ENCODE data around the gene CAMK1G. TPM values are rescaled to one million over a fixed set of nuclear protein-coding genes. Genes with fewer than 3 reads are reported as not detected.

The CAMK1G gene
- total and polyA plus RNA-seq, 3 experiments from 2014 or later = not detected

DNA sequence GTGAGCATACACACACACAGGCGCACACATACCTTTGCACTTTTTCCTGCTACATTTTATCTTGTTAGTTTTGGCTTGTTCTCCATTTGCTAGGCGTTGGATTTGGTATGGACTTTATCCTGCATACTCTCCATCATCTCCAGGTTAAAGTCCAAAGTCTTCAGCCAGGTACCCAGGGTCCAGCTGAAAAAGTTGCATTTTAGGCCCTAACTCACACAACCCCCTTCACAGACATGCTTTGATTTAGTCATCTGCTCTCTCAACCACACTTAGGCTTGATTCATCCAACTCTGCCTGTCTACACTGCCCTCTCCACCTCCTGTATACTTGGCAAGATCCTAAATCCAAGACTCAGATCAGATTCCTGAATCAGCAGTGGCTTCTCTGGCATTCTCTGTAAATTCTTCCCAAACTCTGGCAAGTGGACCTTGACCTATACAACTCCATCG, 79.4 kb downstream of the CAMK1G start:
- Mint-ChIP-seq H3K4me1 (peaks cover 5 to 10% (median 6%) of the 10 kb centered on the region in 3 donors), H3K36me3 (peaks cover 0 to 1% (median 0%) of the 10 kb centered on the region in 3 donors), H3K4me3 (no peak overlapping the region), H3K9me3 (no peaks in the 10 kb centered on the region), H3K27me3 (peaks cover 2 to 5% of the 10 kb centered on the region in 2 donors), H3K27ac (peak overlapping the region in 1 of 8 donors; percentile 46)
- Histone ChIP-seq H3K4me3 (ENCODE audit: low read length) (no peak overlapping the region), H3K9me3 (ENCODE audit: low read length) (no peaks in the 10 kb centered on the region), H3K4me1 (ENCODE audit: insufficient read depth, low read length) (no peaks in the 10 kb centered on the region), H3K27ac (ENCODE audit: low read depth, low read length) (no peak overlapping the region), H3K27me3 (ENCODE audit: insufficient read depth, low read length, poor library complexity, severe bottlenecking) (no peaks in the 10 kb centered on the region), H3K36me3 (ENCODE audit: insufficient read depth, low read length) (no peaks in the 10 kb centered on the region)
- ChIA-PET POLR2A (no interaction called here), CTCF (no interaction called here)
- no peak for DNase-seq

Other genes starting within 250 kb of the CAMK1G start
- gene LAMB3, start 68.7 kb downstream of the CAMK1G start, total RNA-seq = 1 to 10 TPM in 1 of 2 experiments, under 1 TPM in 1; 0.92 to 1.3 TPM
- gene LAMB3, start 68.7 kb downstream of the CAMK1G start, polyA plus RNA-seq = 0.28 TPM
- 1 to 10 TPM; 3.8 to 4.5 TPM for gene G0S2, start 91.7 kb downstream of the CAMK1G start, total RNA-seq
- not detected for gene G0S2, start 91.7 kb downstream of the CAMK1G start, polyA plus RNA-seq
- gene HSD11B1, start 121.1 kb downstream of the CAMK1G start, total RNA-seq = under 1 TPM; 0.59 to 0.80 TPM
- gene HSD11B1, start 121.1 kb downstream of the CAMK1G start, polyA plus RNA-seq = 0.30 TPM
- 100 to 1,000 TPM; 193 to 209 TPM for gene TRAF3IP3, start 172.3 kb downstream of the CAMK1G start, total RNA-seq
- gene TRAF3IP3, start 172.3 kb downstream of the CAMK1G start, polyA plus RNA-seq = 414 TPM
- 1 to 10 TPM; 2.2 TPM for gene C1orf74, start 200.8 kb downstream of the CAMK1G start, total RNA-seq
- gene C1orf74, start 200.8 kb downstream of the CAMK1G start, polyA plus RNA-seq = 0.35 TPM
- 1 to 10 TPM; 1.2 TPM for gene IRF6, start 222.4 kb downstream of the CAMK1G start, total RNA-seq
- 1.0 TPM for gene IRF6, start 222.4 kb downstream of the CAMK1G start, polyA plus RNA-seq
- gene UTP25, start 244.3 kb downstream of the CAMK1G start, total RNA-seq = 10 to 100 TPM; 14.9 to 15.2 TPM
- gene UTP25, start 244.3 kb downstream of the CAMK1G start, polyA plus RNA-seq = 4.9 TPM